Measurements from ENCODE around the gene NPAS3. TPM values are rescaled to one million over a fixed set of nuclear protein-coding genes. Genes with fewer than 3 reads are reported as not detected.

The NPAS3 gene
- total RNA-seq, 1 experiment from 2014 or later: 15.6 TPM

- DNase-seq (ENCODE audit: low spot score): no peak
- H3K27me3 ChIP-seq (replicated peaks; ENCODE audit: insufficient read depth, low read depth, low read length, poor library complexity): no peaks in the 10 kb centered on the region
- intact Hi-C loops (cut with micrococcal nuclease; ENCODE audit: unreplicated experiment): no loop called here
- H3K36me3 ChIP-seq (ENCODE audit: insufficient read depth, low read length, poor library complexity, severe bottlenecking): no peaks in the 10 kb centered on the region
- H3K4me3 ChIP-seq (ENCODE audit: low read depth, low read length, poor library complexity, severe bottlenecking): no peak overlapping the region
- POLR2A ChIA-PET (ENCODE audit: low non-redundant PET): no interaction called here
- no TSS peak for BruUV-seq (replicated peaks)
- TF ChIP-seq CTCF (conservative IDR thresholded peaks at IDR 0.05; ENCODE audit: low read depth, low read length) (no peak), EZH2 (IDR thresholded peaks at IDR 0.05; ENCODE audit: borderline replicate concordance, low read depth, low read length, poor library complexity, severe bottlenecking) (no peak)
- CTCF ChIA-PET: interaction anchor here (0.6 kb wide), 1 partner anchor 679 kb away, joined by 3 read pairs; no protein-coding TSS in a partner anchor
- H3K4me1 ChIP-seq (ENCODE audit: insufficient read depth, low read length, poor library complexity, severe bottlenecking): peaks cover 25% of the 10 kb centered on the region
- H3K9me3 ChIP-seq (ENCODE audit: low read depth, low read length, poor library complexity, severe bottlenecking): no peaks in the 10 kb centered on the region
- H3K27ac ChIP-seq (ENCODE audit: low read depth, low read length, poor library complexity, severe bottlenecking): no peak overlapping the region
Observed at GRCh38 chr14:32932302-32932913, 6.3 kb upstream of the NPAS3 start.

- Histone ChIP-seq H3K4me3 (ENCODE audit: low read depth, low read length, poor library complexity, severe bottlenecking) (peak overlapping the region; percentile 76), H3K27me3 (replicated peaks; ENCODE audit: insufficient read depth, low read depth, low read length, poor library complexity) (no peaks in the 10 kb centered on the region), H3K9me3 (ENCODE audit: low read depth, low read length, poor library complexity, severe bottlenecking) (no peaks in the 10 kb centered on the region), H3K36me3 (ENCODE audit: insufficient read depth, low read length, poor library complexity, severe bottlenecking) (no peaks in the 10 kb centered on the region), H3K4me1 (ENCODE audit: insufficient read depth, low read length, poor library complexity, severe bottlenecking) (peaks cover 27% of the 10 kb centered on the region), H3K27ac (ENCODE audit: low read depth, low read length, poor library complexity, severe bottlenecking) (no peak overlapping the region)
- ChIA-PET CTCF (interaction anchor here (0.6 kb wide), 1 partner anchor 679 kb away, joined by 3 read pairs; no protein-coding TSS in a partner anchor), POLR2A (ENCODE audit: low non-redundant PET) (no interaction called here)
- no peak for TF ChIP-seq CTCF (conservative IDR thresholded peaks at IDR 0.05; ENCODE audit: low read depth, low read length)
- TF ChIP-seq EZH2 (IDR thresholded peaks at IDR 0.05; ENCODE audit: borderline replicate concordance, low read depth, low read length, poor library complexity, severe bottlenecking): no peak
- DNase-seq (ENCODE audit: low spot score): no peak
- BruUV-seq (replicated peaks): no TSS peak
- intact Hi-C loops (cut with micrococcal nuclease; ENCODE audit: unreplicated experiment): no loop called here
Observed at GRCh38 chr14:32932914-32933628, 5.6 kb upstream of the NPAS3 start.

- peak overlapping the region; percentile 76 for H3K4me3 ChIP-seq (ENCODE audit: low read depth, low read length, poor library complexity, severe bottlenecking)
- H3K4me1 ChIP-seq (ENCODE audit: insufficient read depth, low read length, poor library complexity, severe bottlenecking): peaks cover 27% of the 10 kb centered on the region
- no peaks in the 10 kb centered on the region for H3K9me3 ChIP-seq (ENCODE audit: low read depth, low read length, poor library complexity, severe bottlenecking)
- ChIA-PET POLR2A (ENCODE audit: low non-redundant PET) (no interaction called here), CTCF (no interaction called here)
- no peak overlapping the region for H3K27ac ChIP-seq (ENCODE audit: low read depth, low read length, poor library complexity, severe bottlenecking)
- peak; percentile 62 for DNase-seq (ENCODE audit: low spot score)
- H3K36me3 ChIP-seq (ENCODE audit: insufficient read depth, low read length, poor library complexity, severe bottlenecking): no peaks in the 10 kb centered on the region
- TF ChIP-seq EZH2 (IDR thresholded peaks at IDR 0.05; ENCODE audit: borderline replicate concordance, low read depth, low read length, poor library complexity, severe bottlenecking): no peak
- 0 out of 2 replicates have a peak, but pooled peaks have one; percentile 36 for TF ChIP-seq CTCF (conservative IDR thresholded peaks at IDR 0.05; ENCODE audit: low read depth, low read length)
- intact Hi-C loops (cut with micrococcal nuclease; ENCODE audit: unreplicated experiment): loop anchor here (1.0 kb wide), 1 partner anchor 222 kb away; no protein-coding TSS in a partner anchor
- BruUV-seq (replicated peaks): no TSS peak
- H3K27me3 ChIP-seq (replicated peaks; ENCODE audit: insufficient read depth, low read depth, low read length, poor library complexity): no peaks in the 10 kb centered on the region
Observed at GRCh38 chr14:32933629-32934072, 5.0 kb upstream of the NPAS3 start.
